Measurements from ENCODE around the gene EZH2. TPM values are rescaled to one million over a fixed set of nuclear protein-coding genes. Genes with fewer than 3 reads are reported as not detected.

Gene EZH2
- total RNA-seq, 4 donors from 2014 or later: 9.5 to 16.3 (median 11.3) TPM

DNA sequence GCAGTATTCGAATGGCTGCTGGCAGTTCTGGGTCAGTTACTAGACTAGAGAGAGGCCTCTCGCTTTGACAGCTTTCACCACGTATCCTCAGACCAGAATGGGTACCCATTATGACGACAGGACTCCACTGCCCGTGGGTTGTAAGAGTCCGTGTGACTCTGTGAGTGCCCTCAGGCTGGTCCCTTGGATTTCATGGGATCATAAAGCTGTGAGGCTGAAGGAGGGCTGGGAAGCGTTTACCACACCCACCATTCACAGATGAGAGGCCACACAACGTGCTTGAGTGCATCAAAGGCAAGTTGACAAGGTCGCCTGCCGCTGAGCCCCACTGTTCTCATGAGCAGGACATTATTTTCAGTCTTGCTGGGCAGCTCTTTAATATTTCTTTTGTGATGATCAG lies 87.2 kb downstream of the EZH2 start:
- no peak for TF ChIP-seq POLR2A (IDR thresholded peaks at IDR 0.05)
- TF ChIP-seq, protein P1, sequence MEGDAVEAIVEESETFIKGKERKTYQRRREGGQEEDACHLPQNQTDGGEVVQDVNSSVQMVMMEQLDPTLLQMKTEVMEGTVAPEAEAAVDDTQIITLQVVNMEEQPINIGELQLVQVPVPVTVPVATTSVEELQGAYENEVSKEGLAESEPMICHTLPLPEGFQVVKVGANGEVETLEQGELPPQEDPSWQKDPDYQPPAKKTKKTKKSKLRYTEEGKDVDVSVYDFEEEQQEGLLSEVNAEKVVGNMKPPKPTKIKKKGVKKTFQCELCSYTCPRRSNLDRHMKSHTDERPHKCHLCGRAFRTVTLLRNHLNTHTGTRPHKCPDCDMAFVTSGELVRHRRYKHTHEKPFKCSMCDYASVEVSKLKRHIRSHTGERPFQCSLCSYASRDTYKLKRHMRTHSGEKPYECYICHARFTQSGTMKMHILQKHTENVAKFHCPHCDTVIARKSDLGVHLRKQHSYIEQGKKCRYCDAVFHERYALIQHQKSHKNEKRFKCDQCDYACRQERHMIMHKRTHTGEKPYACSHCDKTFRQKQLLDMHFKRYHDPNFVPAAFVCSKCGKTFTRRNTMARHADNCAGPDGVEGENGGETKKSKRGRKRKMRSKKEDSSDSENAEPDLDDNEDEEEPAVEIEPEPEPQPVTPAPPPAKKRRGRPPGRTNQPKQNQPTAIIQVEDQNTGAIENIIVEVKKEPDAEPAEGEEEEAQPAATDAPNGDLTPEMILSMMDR (IDR thresholded peaks at IDR 0.05): no peak
- 80% methylated on average over 10 of the region's 10 CpGs for WGBS, 2 donors
- H3K4me3 ChIP-seq (ENCODE audit: low read depth, poor library complexity, severe bottlenecking): no peak overlapping the region
- intact Hi-C loops (cut with DNase I; ENCODE audit: low total_unique reads): no loop called here
- no peak for DNase-seq (ENCODE audit: low spot score in 2 of 2)

DNA sequence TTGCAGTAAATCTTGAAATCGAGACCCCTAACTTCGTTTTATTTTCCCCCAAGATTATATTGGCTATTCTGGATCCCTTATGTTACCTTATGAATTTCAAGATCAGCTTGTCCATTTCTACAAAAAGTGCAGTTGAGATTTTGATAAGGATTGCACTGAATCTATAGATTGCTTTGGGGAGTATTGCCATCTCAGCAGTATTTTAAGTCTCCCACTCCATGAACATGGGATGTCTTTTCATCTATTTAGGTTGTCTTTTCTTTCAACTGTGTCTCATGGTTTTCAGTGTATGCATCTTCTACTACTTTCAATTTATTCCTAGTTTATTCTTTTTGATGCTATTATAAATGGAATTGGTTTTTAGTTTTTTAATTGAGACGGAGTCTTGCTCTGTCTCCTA lies 89.6 kb downstream of the EZH2 start:
- no peak overlapping the region for H3K4me3 ChIP-seq (ENCODE audit: low read depth, poor library complexity, severe bottlenecking)
- intact Hi-C loops (cut with DNase I; ENCODE audit: low total_unique reads): no loop called here
- 99 to 100% methylated on average over 3 of the region's 3 CpGs for WGBS, 2 donors
- DNase-seq (ENCODE audit: low spot score in 2 of 2): no peak
- TF ChIP-seq, protein P1 (IDR thresholded peaks at IDR 0.05): no peak
- no peak for TF ChIP-seq POLR2A (IDR thresholded peaks at IDR 0.05)

DNA sequence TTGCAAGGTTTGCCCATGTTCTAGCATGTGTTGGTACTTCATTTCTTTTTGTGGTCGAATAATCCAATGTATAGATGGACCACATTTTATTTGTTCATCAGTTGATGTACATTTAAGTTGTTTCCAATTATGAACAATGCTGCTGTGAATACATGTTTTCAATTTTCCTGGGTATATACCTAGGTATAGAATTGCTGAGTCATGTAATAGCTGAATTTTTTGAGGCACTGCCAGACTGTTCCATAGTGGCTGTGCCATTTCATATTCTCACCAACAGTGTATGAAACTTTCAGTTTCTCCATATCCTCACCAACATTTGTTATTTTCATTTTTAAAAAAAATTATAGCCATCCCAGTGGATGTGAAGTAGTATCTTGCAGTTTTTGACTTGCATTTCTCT lies 90.5 kb downstream of the EZH2 start:
- WGBS, 2 donors: 93 to 95% methylated on average over 1 of the region's 1 CpG

DNA sequence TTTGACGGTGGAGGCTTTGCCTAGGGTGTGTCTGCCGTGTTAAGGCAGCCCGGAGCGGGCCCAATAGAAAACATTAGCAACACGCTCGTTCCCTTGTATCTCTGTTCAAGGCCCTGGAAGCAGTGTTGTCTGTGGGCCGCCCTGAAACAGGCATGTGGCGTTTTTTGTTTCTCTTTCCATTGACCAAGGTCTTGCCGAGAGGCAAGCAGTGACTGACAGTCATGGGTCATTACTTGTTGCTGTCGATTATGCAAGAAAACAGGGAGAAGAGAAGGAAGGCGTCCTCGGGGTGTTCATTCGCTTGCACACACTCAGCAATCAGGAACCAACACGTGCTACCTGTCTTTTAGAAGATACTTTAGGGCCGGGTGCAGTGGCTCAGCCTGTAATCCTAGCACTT lies 92.5 kb downstream of the EZH2 start:
- no peak for DNase-seq (ENCODE audit: low spot score in 2 of 2)
- WGBS, 2 donors: 90% methylated on average over 15 of the region's 15 CpGs
- no peak for TF ChIP-seq POLR2A (IDR thresholded peaks at IDR 0.05)
- TF ChIP-seq, protein P1 (IDR thresholded peaks at IDR 0.05): no peak
- intact Hi-C loops (cut with DNase I; ENCODE audit: low total_unique reads): no loop called here
- H3K4me3 ChIP-seq (ENCODE audit: low read depth, poor library complexity, severe bottlenecking): no peak overlapping the region

More for the DNA sequence above, 90.5 kb downstream of the EZH2 start:
- intact Hi-C loops (cut with DNase I; ENCODE audit: low total_unique reads): no loop called here
- TF ChIP-seq, protein P1 (IDR thresholded peaks at IDR 0.05): no peak
- TF ChIP-seq POLR2A (IDR thresholded peaks at IDR 0.05): no peak
- DNase-seq (ENCODE audit: low spot score in 2 of 2): no peak
- no peak overlapping the region for H3K4me3 ChIP-seq (ENCODE audit: low read depth, poor library complexity, severe bottlenecking)

DNA sequence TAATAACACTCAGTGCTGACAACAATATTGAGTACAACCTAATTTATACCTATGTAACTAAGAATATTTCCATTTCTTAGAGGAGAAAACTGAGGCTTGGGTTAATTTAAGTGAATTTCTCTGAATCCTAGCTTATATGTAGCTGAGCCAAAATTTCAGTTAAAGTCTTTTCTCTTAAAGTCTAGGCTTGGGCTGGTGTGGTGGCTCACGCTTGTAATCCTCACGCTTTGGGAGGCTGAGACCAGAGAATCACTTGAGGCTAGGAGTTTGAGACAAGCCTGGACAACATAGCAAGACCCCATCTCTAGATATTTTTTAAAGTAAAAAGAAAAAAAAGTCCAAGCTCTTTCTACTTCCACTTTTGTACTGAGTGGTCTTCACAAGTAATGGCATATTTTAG lies 93.2 kb downstream of the EZH2 start:
- intact Hi-C loops (cut with DNase I; ENCODE audit: low total_unique reads): no loop called here
- no peak overlapping the region for H3K4me3 ChIP-seq (ENCODE audit: low read depth, poor library complexity, severe bottlenecking)
- TF ChIP-seq POLR2A (IDR thresholded peaks at IDR 0.05): no peak
- TF ChIP-seq, protein P1 (IDR thresholded peaks at IDR 0.05): no peak
- 100% methylated on average over 2 of the region's 2 CpGs for WGBS, 2 donors
- no peak for DNase-seq (ENCODE audit: low spot score in 2 of 2)

DNA sequence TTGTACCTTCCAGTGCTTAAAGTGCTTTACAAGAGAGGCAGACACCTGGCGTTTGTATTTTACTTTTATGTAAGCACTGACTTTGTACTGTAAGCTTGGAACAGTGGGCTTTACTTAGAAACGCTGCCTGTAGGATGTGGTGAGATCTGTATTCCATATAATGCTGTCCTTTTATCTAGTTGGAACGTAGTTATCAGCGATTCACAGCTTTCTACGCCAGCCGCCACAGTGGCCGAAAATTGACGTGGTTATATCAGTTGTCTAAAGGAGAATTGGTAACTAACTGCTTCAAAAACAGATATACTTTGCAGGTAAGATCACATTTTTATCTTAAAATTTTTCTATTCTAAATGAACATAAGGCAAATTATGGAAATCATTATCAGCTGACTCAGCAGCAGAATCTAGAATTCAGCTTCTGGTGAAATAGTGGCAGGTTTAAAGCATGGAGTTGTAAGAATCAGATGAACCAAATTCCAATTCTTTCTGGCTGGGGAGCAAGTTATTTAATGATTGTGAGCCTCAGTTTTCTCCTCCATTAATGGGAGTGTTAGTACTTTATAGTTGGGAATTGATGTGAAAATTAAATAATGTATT lies 93.9 kb downstream of the EZH2 start:
- DNase-seq (ENCODE audit: low spot score in 2 of 2): no peak
- 94 to 97% methylated on average over 8 of the region's 8 CpGs for WGBS, 2 donors
- intact Hi-C loops (cut with DNase I; ENCODE audit: low total_unique reads): no loop called here
- TF ChIP-seq POLR2A (IDR thresholded peaks at IDR 0.05): no peak
- TF ChIP-seq, protein P1 (IDR thresholded peaks at IDR 0.05): no peak
- H3K4me3 ChIP-seq (ENCODE audit: low read depth, poor library complexity, severe bottlenecking): no peak overlapping the region
